Measurements from ENCODE around the gene IYD.

GRCh38 chr6:150380256-150380655, 11.4 kb downstream of the IYD start:
- TF ChIP-seq POLR2AphosphoS5 (IDR thresholded peaks at IDR 0.05; ENCODE audit: borderline replicate concordance, low read depth, low read length) (no peak), EZH2 (IDR thresholded peaks at IDR 0.05) (no peak), FOXP2 (optimal IDR thresholded peaks at IDR 0.05; ENCODE audit: control extremely low read depth, extremely low read length, insufficient read depth) (no peak)

Measured in SK-N-MC (cell line).